Stimulated activated CD4-positive, alpha-beta T cell treated with anti-CD3 and anti-CD28 coated beads, Interleukin-12 subunit alpha, Interleukin-12 subunit beta, amount 100 ng/mL, for 4 hours (primary cell): ENCODE results near the gene RHBDL3.
"Not testable (repeated sequence)": the region's sequence is repeated elsewhere in the genome, so short reads cannot be mapped to it uniquely, and the experiment has no call there.

Experiments
- DNase-seq: peaks from one replicate; pipeline ENCODE4 v3.0.0-alpha.2; 2020

RHBDL3 gene

DNA sequence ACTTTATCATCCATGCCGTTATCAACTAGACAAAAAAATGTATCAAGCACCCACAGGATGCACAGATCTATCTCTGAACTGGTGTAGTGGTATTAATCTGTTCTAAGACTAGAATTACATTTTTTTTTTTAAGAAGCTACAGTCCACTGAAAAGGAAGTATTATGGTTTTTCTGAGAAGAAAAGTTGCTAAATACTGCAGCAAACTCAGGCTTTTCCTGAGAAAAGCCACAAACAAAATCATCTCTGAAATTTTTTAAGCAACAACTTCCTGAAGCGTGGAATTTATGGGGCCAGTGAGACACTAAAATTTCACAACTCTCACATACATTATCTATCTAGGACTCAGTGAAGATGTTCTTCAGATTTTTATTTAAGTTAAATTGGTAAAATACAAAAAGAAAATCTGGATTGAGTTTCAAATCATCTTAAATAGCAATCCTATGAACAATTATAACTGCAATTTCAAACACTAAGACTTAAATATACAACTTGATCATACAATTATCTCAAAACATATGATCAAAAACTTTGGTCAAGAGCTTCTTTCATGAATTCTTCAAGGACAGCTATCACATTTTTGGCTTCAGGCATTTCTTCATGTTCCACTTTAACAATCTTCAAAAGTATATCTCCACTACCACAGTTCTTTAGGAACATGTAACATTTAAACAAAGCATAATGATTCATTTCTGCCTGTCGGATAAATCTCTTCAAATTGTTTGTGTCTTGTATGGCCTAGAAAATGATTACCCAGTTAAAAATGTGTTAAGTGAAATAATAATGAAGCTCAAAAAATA is 65.8 kb downstream of the RHBDL3 start:
- no peak for DNase-seq

DNA sequence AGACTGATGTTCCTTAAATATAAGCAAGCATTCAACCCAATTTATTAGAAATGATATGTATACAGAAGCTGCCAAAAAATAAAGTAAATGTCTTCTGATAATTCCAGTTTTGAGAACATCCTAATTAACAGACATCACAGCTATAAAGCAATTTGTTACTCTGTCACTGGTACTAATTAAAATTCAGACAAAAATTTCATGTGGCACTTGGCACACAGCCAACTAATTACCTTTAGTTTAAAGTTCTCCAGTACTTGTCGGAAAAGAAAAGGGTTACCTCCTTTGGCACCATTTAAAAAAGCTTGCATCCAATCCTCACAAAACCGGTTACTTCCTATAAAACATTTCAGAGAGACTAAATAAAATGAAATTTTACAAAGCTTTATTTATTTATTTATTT is 67.6 kb downstream of the RHBDL3 start:
- no peak for DNase-seq

DNA sequence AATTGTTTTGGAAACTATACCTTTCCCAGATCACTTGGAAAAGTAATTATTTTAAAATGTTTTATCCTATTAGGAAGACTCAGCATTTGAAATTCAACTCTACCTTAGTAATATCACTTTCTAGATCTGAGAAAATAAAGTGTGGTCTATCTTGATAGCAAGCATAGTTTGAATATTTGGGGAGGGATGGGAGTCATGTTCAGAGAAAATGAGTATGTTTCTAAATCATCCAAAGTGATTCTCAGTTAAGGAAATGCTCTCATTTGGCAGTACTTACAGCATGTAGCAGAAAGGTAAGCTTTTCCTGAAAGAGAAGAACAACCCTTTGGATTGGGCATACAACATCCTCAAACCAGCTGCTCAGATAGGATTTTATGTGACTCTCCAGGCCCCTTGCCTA is 69.4 kb downstream of the RHBDL3 start:
- no peak for DNase-seq

DNA sequence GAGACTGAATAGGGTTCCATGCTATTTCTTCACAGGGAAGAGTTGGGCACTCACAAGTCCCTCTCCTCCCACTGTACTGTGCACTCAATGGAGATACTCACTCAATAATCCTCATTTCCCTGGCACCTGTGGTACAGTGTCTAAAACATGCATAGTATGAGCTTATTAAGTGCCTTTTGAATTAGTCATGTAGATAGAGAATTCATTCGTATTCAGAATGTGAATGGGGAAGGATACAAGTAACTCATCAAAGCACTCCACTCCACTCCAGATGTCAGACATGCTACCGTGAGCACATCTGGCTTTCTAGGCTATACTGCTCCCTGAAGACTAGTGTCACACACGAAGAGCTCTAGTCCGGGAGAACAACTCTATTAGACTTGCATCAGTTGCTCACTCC is 70.1 kb downstream of the RHBDL3 start:
- no peak for DNase-seq

DNA sequence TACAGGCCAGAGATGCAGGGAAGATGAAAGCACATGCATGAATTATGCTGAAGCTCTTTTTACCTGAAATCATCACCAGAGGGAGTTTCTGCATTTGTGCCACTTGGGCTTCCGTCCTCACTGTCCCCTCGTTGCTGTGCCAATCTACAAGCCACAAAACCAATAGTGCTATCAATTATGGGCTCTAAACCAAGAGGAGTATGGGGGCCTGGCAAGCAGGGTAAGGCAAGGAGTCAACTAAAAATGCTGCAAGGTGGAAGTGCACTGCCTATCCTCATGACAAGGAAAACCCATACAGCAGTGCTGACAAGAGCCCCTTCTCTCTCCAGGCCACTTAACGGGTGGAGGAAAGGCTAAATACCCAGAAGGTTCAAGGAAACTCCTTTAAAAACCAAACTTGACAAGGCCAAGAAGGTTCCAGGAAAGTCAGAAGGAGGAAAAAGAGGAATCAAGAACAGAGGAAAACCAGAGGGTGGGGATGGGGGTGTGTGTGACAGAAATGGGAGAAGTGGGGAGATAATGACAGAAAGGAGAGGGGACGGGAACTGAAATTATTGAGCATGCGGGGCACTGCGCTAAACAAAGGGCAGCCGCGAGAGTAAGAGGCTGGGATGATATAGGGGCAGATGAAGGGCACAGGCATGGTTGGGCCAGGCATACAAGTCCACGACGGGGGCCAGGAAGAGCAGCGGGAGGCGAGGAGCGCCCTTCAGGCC is 75.7 kb downstream of the RHBDL3 start:
- DNase-seq = peak; percentile 25

DNA sequence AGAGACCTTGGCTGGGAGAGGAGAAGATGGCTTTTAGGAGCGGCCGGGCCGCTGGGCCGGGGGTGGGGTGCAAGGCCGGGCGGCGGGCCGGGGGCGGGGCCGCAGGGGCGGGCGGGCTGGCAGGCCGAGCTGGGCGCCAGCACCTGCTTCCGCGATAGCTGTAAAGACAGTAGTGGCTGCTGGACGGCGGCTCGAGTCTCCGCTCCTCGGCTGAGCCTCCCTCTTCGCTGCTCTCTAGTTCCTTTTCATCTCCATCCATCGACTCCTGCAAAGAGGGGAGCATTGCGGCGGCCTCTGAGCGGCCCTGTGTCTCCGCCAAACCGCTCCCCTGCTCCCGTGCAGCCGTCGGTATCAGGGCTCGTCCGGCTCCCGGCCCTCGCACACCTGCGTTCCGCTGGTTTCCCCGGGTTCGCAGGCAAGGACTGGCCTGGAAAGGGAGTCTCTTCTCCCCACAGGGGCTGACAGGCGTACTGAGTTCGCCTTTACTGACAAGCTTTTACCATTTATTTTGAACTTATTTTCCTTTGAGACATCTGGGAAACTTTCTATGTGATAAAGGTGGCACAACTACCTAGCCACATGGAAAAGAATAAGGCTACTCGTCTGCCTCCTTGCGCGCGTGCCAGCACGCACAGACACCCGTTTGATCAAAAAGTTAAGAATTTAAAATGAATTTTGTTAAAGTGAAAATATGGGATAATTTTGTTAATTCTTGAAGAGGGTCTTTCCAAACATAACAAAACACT is 76.4 kb downstream of the RHBDL3 start, which contains the start of gene C17orf75:
Gene C17orf75 (minus strand): TSS at position 317 of the 746 bp plus-strand sequence. CDS start 34 bp downstream, at position 283.
- DNase-seq = peak; percentile 81

DNA sequence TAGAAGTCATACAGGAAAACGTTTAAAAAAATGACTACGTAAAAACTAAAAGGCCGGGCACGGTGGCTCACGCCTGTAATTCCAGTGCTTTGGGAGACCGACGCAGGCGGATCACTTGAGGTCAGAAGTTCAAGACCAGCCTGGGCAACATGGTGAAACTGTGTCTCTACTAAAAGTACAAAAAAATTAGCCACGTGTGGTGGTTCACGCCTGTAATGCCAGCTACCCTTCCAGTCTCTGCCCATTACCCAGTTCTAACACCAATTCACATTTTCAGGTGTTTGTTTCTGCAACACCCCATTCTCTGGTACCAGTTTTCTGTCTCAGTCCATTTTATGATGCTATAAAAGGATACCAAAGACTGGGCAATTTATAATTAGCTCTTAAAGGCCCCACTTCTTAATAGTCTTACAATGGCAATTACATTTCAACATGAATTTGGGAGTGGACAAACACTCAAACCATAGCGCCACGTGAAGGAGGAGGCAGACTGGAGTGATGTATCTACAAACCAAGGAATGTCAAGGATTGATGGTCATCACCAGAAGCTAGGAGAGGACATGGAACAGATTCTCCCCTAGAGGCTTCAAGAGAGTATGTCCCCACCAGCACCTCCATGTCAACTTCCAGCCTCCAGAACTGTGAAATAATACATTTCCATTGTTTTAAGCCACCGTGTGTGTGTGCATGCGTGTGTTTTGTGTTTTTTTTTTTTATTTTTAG is 77.1 kb downstream of the RHBDL3 start:
- no peak for DNase-seq

DNA sequence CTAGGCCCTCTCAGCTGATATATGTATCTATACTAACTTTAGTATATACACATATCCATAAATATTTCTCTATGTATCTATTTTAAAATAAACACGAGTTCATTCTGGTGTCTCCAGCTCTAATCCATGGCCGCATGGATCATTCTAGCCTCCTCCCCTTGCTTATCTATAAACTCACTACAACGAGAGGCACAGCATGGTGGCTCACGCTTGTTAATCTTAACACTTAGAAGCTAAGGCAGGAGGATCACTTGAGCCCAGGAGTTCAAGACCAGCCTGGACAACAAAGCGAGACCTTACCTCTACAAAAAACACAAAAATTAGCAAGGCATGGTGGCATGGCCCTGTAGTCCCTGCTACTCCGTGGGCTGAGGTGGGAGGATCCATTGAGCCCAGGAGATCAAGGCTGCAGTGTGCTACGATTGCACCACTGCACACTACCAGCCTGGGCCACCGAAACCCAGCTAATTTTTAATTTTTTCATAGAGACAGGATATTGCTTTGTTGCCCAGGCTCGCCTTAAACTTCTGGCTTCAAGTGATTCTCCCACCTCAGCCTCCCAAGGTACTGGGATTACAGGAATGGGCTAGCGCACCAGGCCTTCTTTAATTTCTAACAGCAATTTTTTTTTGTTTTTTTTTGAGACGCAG is 80.4 kb downstream of the RHBDL3 start:
- DNase-seq = no peak

DNA sequence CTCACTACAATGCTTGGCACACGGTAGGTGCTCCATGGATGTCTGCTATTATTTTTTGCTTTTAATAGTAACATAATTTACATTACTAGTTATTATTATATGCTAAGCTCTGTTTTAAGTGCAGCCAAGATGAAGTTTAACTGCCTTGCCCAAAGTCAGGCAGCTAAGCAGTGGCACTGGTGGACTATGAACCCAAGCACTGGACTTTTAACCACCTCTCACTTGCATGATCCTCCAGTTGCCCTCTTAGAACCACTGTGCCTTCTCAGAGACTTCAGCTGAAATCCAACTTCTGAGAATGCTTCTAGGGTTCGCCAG is 82.8 kb downstream of the RHBDL3 start:
- DNase-seq = no peak

DNA sequence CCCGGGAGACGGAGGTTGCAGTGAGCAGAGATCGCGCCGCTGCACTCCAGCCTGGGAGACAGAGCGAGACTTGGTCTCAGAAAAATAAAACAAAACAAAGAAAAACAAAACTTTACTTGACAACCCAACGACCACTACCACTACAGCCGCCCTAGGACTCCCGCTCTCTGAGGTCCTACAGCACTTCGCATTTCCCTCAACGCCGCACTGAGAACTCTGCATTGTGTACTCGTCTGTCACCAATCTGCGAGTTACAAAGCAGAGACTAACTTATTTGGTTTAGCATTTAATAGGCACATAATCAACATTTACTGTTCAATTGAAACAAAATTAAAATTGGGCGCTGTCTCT is 83.8 kb downstream of the RHBDL3 start:
- DNase-seq = no peak

DNA sequence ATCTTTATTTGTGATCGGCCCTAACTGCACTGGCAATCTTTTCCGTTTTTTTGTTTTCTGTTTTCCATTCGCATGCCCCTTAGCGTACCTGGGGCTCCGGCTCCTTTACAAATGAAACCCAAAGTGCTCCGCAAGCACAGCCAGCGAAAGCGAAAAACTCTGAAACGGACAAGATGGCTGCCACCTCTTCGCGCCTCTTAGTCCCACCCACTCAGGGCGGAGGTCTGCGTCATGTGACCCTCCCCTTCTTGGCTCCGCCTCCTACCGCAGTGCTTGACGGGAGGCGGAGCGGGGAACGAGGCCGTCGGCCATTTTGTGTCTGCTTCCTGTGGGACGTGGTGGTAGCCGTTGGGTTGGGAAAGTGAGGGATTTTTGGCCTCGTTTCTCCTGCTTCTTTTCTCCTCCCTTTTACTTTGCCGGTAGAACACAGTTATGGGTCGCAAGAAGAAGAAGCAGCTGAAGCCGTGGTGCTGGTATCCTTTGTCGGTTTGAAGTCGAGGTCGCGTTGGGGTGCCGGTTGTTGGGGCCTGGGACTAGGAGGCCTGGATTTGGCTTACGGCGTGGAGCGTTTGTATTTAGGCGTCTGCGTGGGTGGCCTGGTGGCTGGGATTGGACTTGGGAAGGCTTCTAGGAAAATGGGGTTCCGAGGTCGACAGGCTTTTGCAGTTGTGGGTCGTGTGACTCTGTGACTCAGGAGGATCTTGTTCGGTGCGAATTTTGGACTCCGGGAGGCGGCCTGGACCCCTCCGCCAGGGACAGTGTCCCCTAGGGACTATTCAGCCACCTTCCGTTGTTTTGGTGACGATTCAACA is 84.4 kb downstream of the RHBDL3 start, which contains the start of gene ZNF207:
Gene ZNF207 (plus strand): TSS at position 304 of the 812 bp plus-strand sequence. CDS start 129 bp downstream, at position 433.
- DNase-seq = peak; percentile 91

DNA sequence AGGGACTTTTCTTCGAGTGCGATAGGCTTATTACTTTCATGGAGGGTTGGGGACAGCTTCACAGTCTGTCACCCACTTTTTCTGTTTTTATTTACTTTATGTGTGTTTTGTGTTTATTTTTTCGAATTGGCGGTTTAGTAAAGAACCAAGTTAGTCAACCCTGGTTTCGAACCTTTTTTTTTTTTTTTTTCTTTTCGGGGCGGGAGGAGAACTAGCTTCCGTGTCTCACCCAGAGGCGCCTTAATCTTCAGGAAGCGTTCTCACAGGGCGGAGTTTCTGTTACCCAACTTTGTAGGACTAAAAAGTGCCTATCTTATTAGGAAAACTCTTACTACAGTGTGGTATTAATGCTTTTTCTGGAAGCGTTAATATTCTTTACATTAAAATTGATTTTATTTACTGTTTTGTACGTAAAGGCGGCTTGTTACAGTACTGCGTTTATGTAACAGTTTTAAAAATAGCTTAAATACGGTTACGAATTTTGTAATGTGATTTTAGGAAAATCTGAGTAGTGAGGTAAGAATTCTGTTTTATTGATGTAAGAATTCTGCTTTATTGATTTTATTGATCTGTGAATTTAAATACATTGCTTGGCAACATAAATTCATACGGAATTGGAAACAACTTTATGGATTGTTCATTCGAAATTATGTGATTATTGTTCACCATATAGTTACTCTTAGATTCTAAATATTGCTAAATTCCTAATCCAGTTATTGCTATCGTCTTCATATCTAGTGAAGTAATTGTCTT is 85.2 kb downstream of the RHBDL3 start:
- DNase-seq = peak; percentile 21

DNA sequence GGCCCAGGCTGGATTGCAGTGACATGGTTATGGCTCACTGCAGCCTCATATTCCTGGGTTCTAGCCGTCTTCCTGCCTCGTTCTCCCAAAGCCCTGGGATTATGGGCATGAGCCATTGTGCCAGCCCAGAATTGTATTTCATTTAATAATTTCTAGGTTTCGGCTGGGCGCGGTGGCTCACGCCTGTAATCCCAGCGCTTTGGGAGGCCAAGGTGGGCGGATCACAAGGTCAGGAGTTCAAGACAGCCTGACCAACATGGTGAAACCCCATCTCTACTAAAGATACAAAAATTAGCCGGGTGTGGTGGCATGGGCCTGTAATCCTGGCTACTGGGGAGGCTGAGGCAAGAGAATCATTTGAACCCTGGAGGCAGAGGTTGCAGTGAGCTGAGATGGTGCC is 87.1 kb downstream of the RHBDL3 start:
- not testable (repeated sequence) for DNase-seq

DNA sequence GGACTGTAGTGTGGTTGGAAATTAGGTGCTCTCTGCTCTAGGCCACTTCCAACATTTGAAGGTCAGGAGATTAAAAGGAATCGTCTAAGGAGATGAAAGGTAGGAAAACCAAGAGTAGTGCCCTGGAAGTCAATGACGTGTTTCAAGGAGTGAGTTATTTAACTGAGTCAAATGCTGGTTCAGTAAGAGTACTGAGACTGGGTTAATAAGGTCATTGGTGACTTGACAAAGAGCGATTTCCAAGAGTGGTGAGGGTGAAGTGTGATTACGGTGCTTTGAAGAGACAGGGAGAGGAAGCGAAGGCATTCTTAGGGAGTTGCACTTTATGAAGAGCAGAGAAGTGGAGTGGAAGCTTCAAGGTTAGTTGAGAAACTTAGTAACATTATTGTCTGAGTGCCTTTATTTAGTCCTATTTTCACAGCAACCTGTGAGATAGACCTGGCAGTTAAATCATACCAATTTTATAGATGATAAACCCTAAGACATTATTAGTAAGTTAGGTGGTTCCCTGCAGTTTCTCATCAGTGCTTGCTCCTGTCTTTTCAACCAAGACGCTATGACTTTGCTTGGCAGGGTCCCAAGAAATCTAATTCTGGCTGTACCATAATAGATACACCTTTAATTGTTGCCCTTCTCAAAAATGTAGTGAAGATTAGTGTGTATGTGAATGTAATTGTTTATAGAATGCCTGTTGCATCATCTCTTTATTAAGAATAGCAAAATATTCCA is 90.2 kb downstream of the RHBDL3 start:
- no peak for DNase-seq

DNA sequence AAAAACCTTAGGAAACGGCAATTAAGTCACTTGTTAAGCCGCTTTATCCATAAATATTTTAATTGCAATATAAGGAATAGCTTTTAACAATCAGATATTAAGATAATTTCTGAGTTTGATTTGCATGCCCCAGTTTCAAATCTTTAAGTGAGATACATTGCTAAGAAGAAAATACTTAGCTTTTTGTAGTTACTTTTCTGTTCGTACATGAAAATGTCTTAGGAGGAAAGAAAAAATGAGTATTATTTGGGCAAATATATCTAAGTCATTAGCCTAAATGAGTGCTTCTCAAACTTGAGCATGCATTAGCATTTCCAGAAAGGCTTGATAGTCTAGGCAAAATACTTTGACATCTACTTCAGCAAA is 90.7 kb downstream of the RHBDL3 start:
- DNase-seq = no peak

DNA sequence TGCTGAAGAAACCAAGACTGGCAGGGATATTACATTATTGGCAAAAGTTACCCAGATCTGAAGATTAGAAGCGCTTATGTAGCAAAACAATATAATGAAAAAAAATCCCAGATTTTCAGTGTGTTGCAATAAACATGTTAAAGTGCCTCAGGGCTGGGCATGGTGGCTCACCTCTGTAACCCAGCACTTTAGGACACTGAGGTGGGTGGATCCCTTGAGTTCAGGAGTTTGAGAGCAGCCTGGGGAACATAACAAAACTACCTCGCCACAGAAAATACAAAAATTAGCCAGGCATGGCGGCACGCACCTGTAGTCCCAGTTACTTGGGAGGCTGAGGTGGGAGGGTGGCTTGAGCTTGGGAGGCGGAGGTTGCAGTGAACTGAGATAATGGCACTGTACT is 91.1 kb downstream of the RHBDL3 start:
- DNase-seq = no peak

DNA sequence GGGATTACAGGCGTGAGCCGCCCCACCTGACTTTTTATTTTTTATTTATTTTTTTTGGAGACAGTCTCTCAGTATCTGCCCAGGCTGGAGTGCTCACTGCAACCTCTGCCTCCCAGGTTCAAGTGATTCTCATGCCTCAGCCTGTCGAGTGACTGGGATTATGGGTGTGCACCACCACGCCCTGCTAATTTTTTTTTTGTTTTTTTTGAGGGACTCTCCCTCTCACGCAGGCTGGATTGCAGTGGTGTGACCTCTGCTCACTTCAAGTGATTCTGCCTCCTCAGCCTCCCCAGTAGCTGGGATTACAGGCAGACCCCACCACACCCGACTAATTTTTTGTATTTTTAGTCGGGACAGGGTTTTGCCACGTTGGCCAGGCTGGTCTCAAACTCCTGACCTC is 92.0 kb downstream of the RHBDL3 start:
- no peak for DNase-seq

DNA sequence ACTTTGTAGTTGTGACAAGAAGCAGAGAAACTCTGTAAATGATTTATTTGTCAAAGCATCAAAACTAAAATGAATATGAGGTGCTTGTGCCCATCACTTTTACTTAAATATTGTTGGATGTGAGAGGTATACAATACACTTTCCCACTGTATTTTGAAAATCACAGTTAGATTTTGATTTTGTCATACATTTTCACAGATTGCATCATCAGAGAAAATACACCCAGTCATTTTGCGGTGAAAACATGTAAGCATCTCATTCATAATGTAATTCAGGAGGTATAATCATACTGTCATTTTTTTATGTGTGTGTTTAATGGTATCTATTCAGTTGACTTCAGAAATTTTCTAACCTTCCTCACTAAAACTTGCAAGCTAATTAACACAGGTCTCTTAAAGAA is 95.6 kb downstream of the RHBDL3 start:
- DNase-seq = no peak

DNA sequence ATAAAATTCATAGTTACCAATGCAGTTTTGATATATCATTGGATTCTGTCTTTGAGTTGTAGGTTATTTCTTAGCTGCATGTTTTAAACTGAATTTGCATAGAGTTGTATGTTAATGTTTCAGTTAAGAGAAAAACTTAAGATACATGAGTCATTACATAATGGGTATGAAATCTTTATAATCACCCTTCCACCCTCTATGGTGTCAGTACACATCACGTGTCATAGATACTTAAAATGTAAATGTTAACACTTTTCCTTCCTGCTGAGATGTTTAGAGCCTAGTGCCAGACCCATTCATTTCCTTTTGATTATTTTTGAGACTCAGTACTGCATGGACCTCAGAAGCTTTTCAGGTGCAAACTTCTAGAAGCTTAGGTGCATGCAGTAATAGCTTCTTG is 104.8 kb downstream of the RHBDL3 start:
- DNase-seq = no peak
